GM18858 (cell line): ENCODE measurements around the gene RUFY1.
"Not testable (repeated sequence)": the region's sequence is repeated elsewhere in the genome, so short reads cannot be mapped to it uniquely, and the experiment has no call there.

ENCODE experiments used
- ATAC-seq: cut with Tn5 transposase; IDR thresholded peaks from one replicate; pipeline ENCODE4 v1.9.1; 2021; ENCODE audit not compliant: unreplicated experiment

RUFY1 gene

GRCh38 chr5:179533907-179534306 lies 16.4 kb upstream of the RUFY1 start:
- ATAC-seq, result no peak

- peak; percentile 51 for ATAC-seq
Observed at GRCh38 chr5:179534431-179534830, 15.9 kb upstream of the RUFY1 start.

GRCh38 chr5:179536676-179537075 lies 13.7 kb upstream of the RUFY1 start:
- no peak for ATAC-seq

GRCh38 chr5:179542170-179542569 lies 8.2 kb upstream of the RUFY1 start:
- no peak for ATAC-seq

GRCh38 chr5:179543275-179543674 lies 7.1 kb upstream of the RUFY1 start:
- not testable (repeated sequence) for ATAC-seq

- no peak for ATAC-seq
Observed at GRCh38 chr5:179553006-179553405, 2.7 kb downstream of the RUFY1 start.

GRCh38 chr5:179553875-179554274 lies 3.5 kb downstream of the RUFY1 start:
- no peak for ATAC-seq

GRCh38 chr5:179554981-179555380 lies 4.6 kb downstream of the RUFY1 start:
- ATAC-seq, result no peak

GRCh38 chr5:179558261-179558799 lies 8.0 kb downstream of the RUFY1 start:
- ATAC-seq, result not testable (repeated sequence)

- ATAC-seq, result no peak
Observed at GRCh38 chr5:179558932-179559283, 8.6 kb downstream of the RUFY1 start.

- peak; percentile 94 for ATAC-seq
Observed at GRCh38 chr5:179559284-179560252, 9.2 kb downstream of the RUFY1 start.

GRCh38 chr5:179564526-179564925 lies 14.2 kb downstream of the RUFY1 start:
- ATAC-seq, result no peak

- ATAC-seq, result no peak
Observed at GRCh38 chr5:179568721-179569120, 18.4 kb downstream of the RUFY1 start.

GRCh38 chr5:179572386-179572785 lies 22.0 kb downstream of the RUFY1 start:
- ATAC-seq, result no peak

GRCh38 chr5:179577286-179577960 lies 27.1 kb downstream of the RUFY1 start:
- ATAC-seq, result no peak

GRCh38 chr5:179585941-179586401 lies 35.6 kb downstream of the RUFY1 start:
- no peak for ATAC-seq

GRCh38 chr5:179588166-179588565 lies 37.8 kb downstream of the RUFY1 start:
- no peak for ATAC-seq

GRCh38 chr5:179595916-179596315 lies 45.6 kb downstream of the RUFY1 start:
- no peak for ATAC-seq

- ATAC-seq, result no peak
Observed at GRCh38 chr5:179596421-179596820, 46.1 kb downstream of the RUFY1 start.

GRCh38 chr5:179599100-179599499 lies 48.7 kb downstream of the RUFY1 start:
- ATAC-seq, result no peak

- ATAC-seq, result no peak
Observed at GRCh38 chr5:179599566-179599965, 49.2 kb downstream of the RUFY1 start.

- no peak for ATAC-seq
Observed at GRCh38 chr5:179599973-179600372, 49.6 kb downstream of the RUFY1 start.
